ENCODE results near the gene USP46. TPM values are rescaled to one million over a fixed set of nuclear protein-coding genes. Genes with fewer than 3 reads are reported as not detected.
A peak's percentile ranks its signal among the peaks of the same experiment; 100 is the strongest.

Gene USP46
- total and polyA plus RNA-seq, 2 of the 13 experiments (the other 11 are each of a cell fraction or from before 2014, with no cell fraction given): 4.7 to 17.4 TPM

DNA sequence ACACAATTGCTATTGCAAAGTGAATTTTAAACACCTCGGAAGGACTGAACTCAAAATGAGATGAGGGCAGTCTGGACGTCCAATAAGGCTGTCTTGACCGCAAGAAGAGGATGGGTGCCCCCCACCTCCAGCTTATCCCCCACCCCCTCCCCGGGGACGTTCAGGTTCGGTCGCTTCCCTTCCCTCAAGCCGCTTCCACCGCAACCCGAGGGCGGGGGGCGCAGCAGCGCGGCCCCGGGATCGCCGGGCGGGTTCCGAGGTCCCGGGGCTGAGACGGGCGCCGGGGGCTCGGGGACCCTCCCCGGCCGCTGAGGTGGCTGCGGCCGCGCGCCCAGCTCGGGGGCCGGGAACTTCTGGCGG is 480 bp downstream of the USP46 start:
- BruUV-seq (replicated peaks): TSS peak; percentile 57
- peak overlapping the region; percentile 69 to 87 (median 79) for H3K4me3 ChIP-seq (replicated peaks in 1 of 3; ENCODE audit: insufficient read depth in 1 of 3, low read depth in 2 of 3, low read length in 3 of 3)
- peak overlapping the region; percentile 68 for H3K27ac ChIP-seq (ENCODE audit: extremely low read length, insufficient read depth, low read length)
- FAIRE-seq (no peak), ATAC-seq (no peak), DNase-seq (ENCODE audit: low spot score) (no peak)
- peaks cover 7% of the 10 kb centered on the region for H3K9me3 ChIP-seq (ENCODE audit: low read length)
- peaks cover 41% of the 10 kb centered on the region for H3K4me1 ChIP-seq (ENCODE audit: insufficient read depth, low read length)
- peak overlapping the region; percentile 64 for H3K4me2 ChIP-seq (ENCODE audit: low read depth, low read length)
- H3K36me3 ChIP-seq (replicated peaks in 1 of 2; ENCODE audit: control insufficient read depth in 1 of 2, insufficient read depth in 2 of 2, low read length in 2 of 2): no peaks in the 10 kb centered on the region
- H3K27me3 ChIP-seq (ENCODE audit: control insufficient read depth in 1 of 2, insufficient read depth in 2 of 2, low read length in 2 of 2): no peaks in the 10 kb centered on the region; a peak in 1 of 5 replicates
- CTCF ChIA-PET (ENCODE audit: low intra/inter-chr PET ratio, low total read pairs): no interaction called here
- peak overlapping the region; percentile 78 for H3K9ac ChIP-seq (ENCODE audit: insufficient read depth, low read depth, low read length)
- WGBS (ENCODE audit: low lambda C conversion rate): 1% methylated on average over 12 of the region's 33 CpGs
- no peak overlapping the region for H2AFZ ChIP-seq (ENCODE audit: low read length)
- H4K20me1 ChIP-seq (ENCODE audit: insufficient read depth, low read length): no peaks in the 10 kb centered on the region
- peaks cover 18% of the 10 kb centered on the region for H3K79me2 ChIP-seq (ENCODE audit: insufficient read depth, low read length)
- POLR2A ChIA-PET: interaction anchor here (1.4 to 7.0 kb wide), 4 partner anchors 54 to 816 kb away, joined by 5 to 74 read pairs (median 6); partner anchors contain the start of gene DCUN1D4
- TF ChIP-seq ZNF781 (CRISPR knock-in tag; IDR thresholded peaks at IDR 0.05; ENCODE audit: borderline replicate concordance, not compliant biosample characterization) (no peak), KDM2A (CRISPR knock-in tag; IDR thresholded peaks at IDR 0.05; ENCODE audit: borderline replicate concordance, low read depth) (no peak), ZNF572 (CRISPR knock-in tag; IDR thresholded peaks at IDR 0.05) (no peak), HOXA3 (CRISPR knock-in tag; IDR thresholded peaks at IDR 0.05) (peak; percentile 19; the same call in 1 of the 2 replicates), KLF6 (CRISPR knock-in tag; IDR thresholded peaks at IDR 0.05) (0 out of 2 replicates have a peak, but pooled peaks have one; percentile 4)
- in situ Hi-C loops (cut with HindIII; ENCODE audit: extremely low pct_ligation_motif_present, low pct_unique_long_range_greater_than_20kb) (no loop called here), intact Hi-C loops (cut with micrococcal nuclease; ENCODE audit: unreplicated experiment) (loop anchor here (2.0 kb wide), 2 partner anchors 54 to 290 kb away; no protein-coding TSS in a partner anchor)

DNA sequence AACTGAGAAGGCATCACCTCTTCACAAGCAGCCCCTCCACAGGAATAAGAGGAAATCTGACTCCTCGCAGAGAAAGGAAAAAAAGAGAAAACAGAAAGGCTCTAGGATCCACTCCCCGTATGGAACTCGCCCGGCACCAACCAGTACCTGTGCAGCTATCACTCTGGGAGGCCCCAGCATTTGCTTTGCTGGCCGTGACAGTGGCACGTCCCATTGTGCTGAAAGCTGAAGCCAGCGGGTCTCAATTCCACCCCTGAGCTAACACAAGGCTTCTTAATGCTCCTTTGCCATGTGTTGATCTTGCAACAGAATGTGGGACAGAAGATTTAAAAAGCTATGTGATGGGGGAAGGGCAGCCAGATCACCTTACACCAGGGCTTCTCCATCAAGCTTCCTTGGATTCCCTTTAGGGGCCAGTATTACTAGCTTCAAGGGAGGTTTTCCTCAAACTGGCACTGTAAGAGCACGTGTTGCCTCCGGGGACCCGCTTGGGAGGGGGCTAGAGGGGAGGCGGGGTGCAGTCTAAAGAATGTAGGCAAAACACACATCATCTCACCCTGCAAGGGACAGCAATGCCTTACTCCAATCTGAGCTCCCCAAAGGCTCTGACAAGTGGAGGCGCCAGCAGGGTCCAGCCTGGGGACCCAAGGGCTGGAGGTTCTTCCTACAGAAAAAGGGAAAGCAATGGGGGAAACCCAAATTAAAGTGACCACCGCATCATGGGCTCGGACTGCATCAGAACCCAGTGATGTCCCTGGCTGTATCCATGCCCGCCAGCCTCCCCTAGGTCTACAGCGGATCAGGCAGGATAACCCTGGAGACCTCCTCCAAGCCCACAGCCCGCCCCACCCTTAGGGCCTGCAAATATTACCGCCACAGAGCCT is 1.2 kb downstream of the USP46 start:
- H3K27me3 ChIP-seq (ENCODE audit: control insufficient read depth in 1 of 2, insufficient read depth in 2 of 2, low read length in 2 of 2): no peaks in the 10 kb centered on the region; a peak in 1 of 5 replicates
- peak overlapping the region; percentile 64 for H3K4me2 ChIP-seq (ENCODE audit: low read depth, low read length)
- peak overlapping the region; percentile 69 to 87 (median 79); a peak in 4 of 6 replicates for H3K4me3 ChIP-seq (replicated peaks in 1 of 3; ENCODE audit: insufficient read depth in 1 of 3, low read depth in 2 of 3, low read length in 3 of 3)
- ChIA-PET POLR2A (interaction anchor here (1.4 to 7.0 kb wide), 3 partner anchors 55 to 289 kb away, joined by 5 to 74 read pairs (median 5); no protein-coding TSS in a partner anchor), CTCF (ENCODE audit: low intra/inter-chr PET ratio, low total read pairs) (no interaction called here)
- no peaks in the 10 kb centered on the region for H4K20me1 ChIP-seq (ENCODE audit: insufficient read depth, low read length)
- FAIRE-seq: no peak
- H3K4me1 ChIP-seq (ENCODE audit: insufficient read depth, low read length): peaks cover 33% of the 10 kb centered on the region
- BruUV-seq (replicated peaks): no TSS peak
- H3K79me2 ChIP-seq (ENCODE audit: insufficient read depth, low read length): peaks cover 21% of the 10 kb centered on the region
- intact Hi-C loops (cut with micrococcal nuclease; ENCODE audit: unreplicated experiment) (loop anchor here (2.0 kb wide), 2 partner anchors 55 to 289 kb away; no protein-coding TSS in a partner anchor), in situ Hi-C loops (cut with HindIII; ENCODE audit: extremely low pct_ligation_motif_present, low pct_unique_long_range_greater_than_20kb) (no loop called here)
- H3K27ac ChIP-seq (ENCODE audit: extremely low read length, insufficient read depth, low read length): peak overlapping the region; percentile 36
- peak; percentile 8 for ATAC-seq
- H2AFZ ChIP-seq (ENCODE audit: low read length): no peak overlapping the region
- H3K9me3 ChIP-seq (ENCODE audit: low read length): no peaks in the 10 kb centered on the region; the same call in 1 of the 2 replicates
- H3K36me3 ChIP-seq (replicated peaks in 1 of 2; ENCODE audit: control insufficient read depth in 1 of 2, insufficient read depth in 2 of 2, low read length in 2 of 2): no peaks in the 10 kb centered on the region
- no peak for DNase-seq (ENCODE audit: low spot score)
- H3K9ac ChIP-seq (ENCODE audit: insufficient read depth, low read depth, low read length): peak overlapping the region; percentile 78; the same call in 1 of the 2 replicates
- WGBS (ENCODE audit: low lambda C conversion rate): 80% methylated on average over 15 of the region's 18 CpGs
- TF ChIP-seq ZBTB38 (CRISPR knock-in tag; IDR thresholded peaks at IDR 0.05) (peak; percentile 62; the same call in 1 of the 2 replicates), TP53 (CRISPR knock-in tag; conservative IDR thresholded peaks at IDR 0.05) (no peak), EP300 (IDR thresholded peaks at IDR 0.05; ENCODE audit: low read depth in 2 of 2, low read length in 2 of 2) (no peak), EP300 (CRISPR knock-in tag; IDR thresholded peaks at IDR 0.05; ENCODE audit: borderline replicate concordance) (no peak), ZNF12 (CRISPR knock-in tag; IDR thresholded peaks at IDR 0.05) (no peak), ZNF253 (CRISPR knock-in tag; IDR thresholded peaks at IDR 0.05; ENCODE audit: borderline replicate concordance) (no peak), ZNF598 (CRISPR knock-in tag; IDR thresholded peaks at IDR 0.05; ENCODE audit: borderline replicate concordance) (no peak)
- TF ChIP-seq, protein P1, sequence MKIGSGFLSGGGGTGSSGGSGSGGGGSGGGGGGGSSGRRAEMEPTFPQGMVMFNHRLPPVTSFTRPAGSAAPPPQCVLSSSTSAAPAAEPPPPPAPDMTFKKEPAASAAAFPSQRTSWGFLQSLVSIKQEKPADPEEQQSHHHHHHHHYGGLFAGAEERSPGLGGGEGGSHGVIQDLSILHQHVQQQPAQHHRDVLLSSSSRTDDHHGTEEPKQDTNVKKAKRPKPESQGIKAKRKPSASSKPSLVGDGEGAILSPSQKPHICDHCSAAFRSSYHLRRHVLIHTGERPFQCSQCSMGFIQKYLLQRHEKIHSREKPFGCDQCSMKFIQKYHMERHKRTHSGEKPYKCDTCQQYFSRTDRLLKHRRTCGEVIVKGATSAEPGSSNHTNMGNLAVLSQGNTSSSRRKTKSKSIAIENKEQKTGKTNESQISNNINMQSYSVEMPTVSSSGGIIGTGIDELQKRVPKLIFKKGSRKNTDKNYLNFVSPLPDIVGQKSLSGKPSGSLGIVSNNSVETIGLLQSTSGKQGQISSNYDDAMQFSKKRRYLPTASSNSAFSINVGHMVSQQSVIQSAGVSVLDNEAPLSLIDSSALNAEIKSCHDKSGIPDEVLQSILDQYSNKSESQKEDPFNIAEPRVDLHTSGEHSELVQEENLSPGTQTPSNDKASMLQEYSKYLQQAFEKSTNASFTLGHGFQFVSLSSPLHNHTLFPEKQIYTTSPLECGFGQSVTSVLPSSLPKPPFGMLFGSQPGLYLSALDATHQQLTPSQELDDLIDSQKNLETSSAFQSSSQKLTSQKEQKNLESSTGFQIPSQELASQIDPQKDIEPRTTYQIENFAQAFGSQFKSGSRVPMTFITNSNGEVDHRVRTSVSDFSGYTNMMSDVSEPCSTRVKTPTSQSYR (CRISPR knock-in tag; IDR thresholded peaks at IDR 0.05; ENCODE audit: borderline replicate concordance): peak; percentile 37; the same call in 1 of the 2 replicates

Data from HepG2 (cell line).